Testis (tissue), 2 donors: ENCODE results near the gene METTL27.

Source experiments
- CTCF ChIP-seq, 3 experiments: fragments of 450-650 bp in 2 of 3; fragments of 200-600 bp in 1 of 3; sonication (generic) in 1 of 3; IDR thresholded peaks; one replicate each; pipeline ENCODE4 v1.5.1; 2016 to 2019; ENCODE audit warnings: antibody characterized with exemption in 3 of 3, mild to moderate bottlenecking in 2 of 3, moderate library complexity in 1 of 3
- POLR2A ChIP-seq: fragments of 450-650 bp; IDR thresholded peaks from one replicate; pipeline ENCODE4 v1.6.1; 2017; ENCODE audit warnings: antibody characterized with exemption, mild to moderate bottlenecking, moderate library complexity

- TF ChIP-seq CTCF (IDR thresholded peaks at IDR 0.05) (no peak), POLR2A (no peak)
Measured at GRCh38 chr7:73882047-73882402, 39.7 kb upstream of the METTL27 start.
